GM18505 (cell line): Measurements from ENCODE around the gene HDGF.
"Not testable (repeated sequence)": the region's sequence is repeated elsewhere in the genome, so short reads cannot be mapped to it uniquely, and the experiment has no call there.

Experiments used
- ATAC-seq: cut with Tn5 transposase; IDR thresholded peaks from one replicate; pipeline ENCODE4 v1.9.1; 2021; ENCODE audit not compliant: unreplicated experiment
- POLR2A ChIP-seq: IDR thresholded peaks from 4 replicates; pipeline ENCODE4 v1.6.1; 2011; ENCODE audit warnings: borderline replicate concordance; ENCODE audit not compliant: insufficient read depth, insufficient read length; ENCODE audit errors: extremely low read depth

The HDGF gene

GRCh38 chr1:156775799-156776198, 24.3 kb upstream of the HDGF start:
- ATAC-seq, result no peak
- no peak for TF ChIP-seq POLR2A

GRCh38 chr1:156773607-156774006, 22.1 kb upstream of the HDGF start:
- TF ChIP-seq POLR2A, result no peak
- ATAC-seq, result no peak

GRCh38 chr1:156772728-156773497, 21.4 kb upstream of the HDGF start:
- ATAC-seq, result no peak
- no peak for TF ChIP-seq POLR2A

- no peak for TF ChIP-seq POLR2A
- no peak for ATAC-seq
Observed at GRCh38 chr1:156772222-156772621, 20.7 kb upstream of the HDGF start.

GRCh38 chr1:156768610-156769295, 17.3 kb upstream of the HDGF start:
- no peak for ATAC-seq
- TF ChIP-seq POLR2A, result no peak

- peak; percentile 13 for ATAC-seq
- peak; percentile 11 for TF ChIP-seq POLR2A
Observed at GRCh38 chr1:156767879-156768604, 16.6 kb upstream of the HDGF start.

GRCh38 chr1:156767101-156767878, 15.8 kb upstream of the HDGF start, which contains the start of gene PRCC:
Gene PRCC (plus strand): TSS chr1:156767535. CDS start chr1:156767772, 237 bp downstream.
- ATAC-seq, result peak; percentile 90
- TF ChIP-seq POLR2A, result peak; percentile 32

- peak; percentile 56 for TF ChIP-seq POLR2A
- peak; percentile 16 for ATAC-seq
Observed at GRCh38 chr1:156766298-156767100, 15.0 kb upstream of the HDGF start.

GRCh38 chr1:156765666-156766065, 14.2 kb upstream of the HDGF start:
- ATAC-seq, result no peak
- TF ChIP-seq POLR2A, result no peak

- not testable (repeated sequence) for ATAC-seq
Observed at GRCh38 chr1:156765136-156765535, 13.7 kb upstream of the HDGF start.

- TF ChIP-seq POLR2A, result no peak
- no peak for ATAC-seq
Observed at GRCh38 chr1:156760796-156761104, 9.3 kb upstream of the HDGF start.

- no peak for ATAC-seq
- TF ChIP-seq POLR2A, result no peak
Observed at GRCh38 chr1:156760092-156760795, 8.8 kb upstream of the HDGF start.

- ATAC-seq, result not testable (repeated sequence)
Observed at GRCh38 chr1:156757572-156758253, 6.2 kb upstream of the HDGF start.
